ENCODE measurements around the gene PRKN.

DNA sequence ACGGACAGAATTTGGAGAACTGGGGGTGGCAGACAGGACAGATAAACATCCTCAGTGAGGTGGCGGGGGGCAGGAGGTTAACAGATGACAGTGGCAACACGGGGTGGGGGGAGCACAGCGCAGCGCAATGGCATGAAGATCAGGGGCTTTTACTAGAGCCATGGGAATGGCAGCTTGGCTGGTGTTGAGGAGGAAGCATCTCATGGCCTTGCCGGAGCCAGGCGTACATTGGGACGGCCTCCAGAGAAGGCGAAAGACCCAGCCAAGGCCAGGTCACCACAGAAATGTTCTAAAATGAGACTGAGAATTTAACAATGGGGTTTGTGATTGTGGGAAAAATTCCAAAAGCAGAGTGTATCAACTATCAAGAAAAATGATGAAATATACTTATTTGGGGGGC lies 173.0 kb downstream of the PRKN start:
- no peak for TF ChIP-seq CTCF (conservative IDR thresholded peaks at IDR 0.05 in 1 of 2, IDR thresholded peaks at IDR 0.05 in 1 of 2; ENCODE audit: low read depth in 1 of 2, low read length in 2 of 2)
- TF ChIP-seq EZH2 (IDR thresholded peaks at IDR 0.05; ENCODE audit: low read length, missing control alignments): no peak

Measured in fibroblast of lung (primary cell).